ENCODE results near the gene RAB29. TPM values are rescaled to one million over a fixed set of nuclear protein-coding genes. Genes with fewer than 3 reads are reported as not detected.

The RAB29 gene
- total and polyA plus RNA-seq, 8 donors: 4.7 to 38.4 (median 11.5) TPM

- Histone ChIP-seq H3K9me3 (no peaks in the 10 kb centered on the region), H3K4me1 (peaks cover 10 to 33% (median 16%) of the 10 kb centered on the region in 4 donors), H3K27ac (no peak overlapping the region), H3K36me3 (peaks cover 0 to 16% (median 13%) of the 10 kb centered on the region in 4 donors), H3K27me3 (no peaks in the 10 kb centered on the region), H3K4me3 (no peak overlapping the region)
- WGBS, 5 donors: 77 to 92% (median 88%) methylated on average over 2 of the region's 2 CpGs
- no peak for TF ChIP-seq POLR2AphosphoS5 (IDR thresholded peaks at IDR 0.05)
- no peak for TF ChIP-seq CTCF (IDR thresholded peaks at IDR 0.05)
- TF ChIP-seq POLR2A (IDR thresholded peaks at IDR 0.05): no peak
- no peak for TF ChIP-seq EP300 (IDR thresholded peaks at IDR 0.05)
- intact Hi-C loops (cut with DNase I; ENCODE audit: low total_unique reads): no loop called here
- DNase-seq: no peak
Measured at GRCh38 chr1:205772607-205773032, 2.7 kb downstream of the RAB29 start.

GRCh38 chr1:205770618-205771017, 4.7 kb downstream of the RAB29 start:
- no peak for DNase-seq
- WGBS, 5 donors: 81 to 91% (median 86%) methylated on average over 4 of the region's 4 CpGs
- H3K27ac ChIP-seq: no peak overlapping the region

GRCh38 chr1:205769641-205770365, 5.5 kb downstream of the RAB29 start:
- H3K36me3 ChIP-seq: peaks cover 0 to 16% (median 13%) of the 10 kb centered on the region in 4 donors
- intact Hi-C loops (cut with DNase I; ENCODE audit: low total_unique reads): no loop called here
- DNase-seq: no peak
- no peak overlapping the region for H3K27ac ChIP-seq
- TF ChIP-seq CTCF (IDR thresholded peaks at IDR 0.05) (no peak), EP300 (IDR thresholded peaks at IDR 0.05) (no peak), POLR2A (IDR thresholded peaks at IDR 0.05) (no peak), POLR2AphosphoS5 (IDR thresholded peaks at IDR 0.05) (no peak)
- H3K4me1 ChIP-seq: peaks cover 10 to 25% (median 11%) of the 10 kb centered on the region in 4 donors
- WGBS, 5 donors: 70 to 83% (median 77%) methylated on average over 8 of the region's 8 CpGs
- no peaks in the 10 kb centered on the region for H3K9me3 ChIP-seq
- no peak overlapping the region for H3K4me3 ChIP-seq
- no peaks in the 10 kb centered on the region for H3K27me3 ChIP-seq

More at GRCh38 chr1:205770618-205771017, 4.7 kb downstream of the RAB29 start:
- no peaks in the 10 kb centered on the region for H3K9me3 ChIP-seq
- no peaks in the 10 kb centered on the region for H3K27me3 ChIP-seq
- no peak overlapping the region for H3K4me3 ChIP-seq
- no peak for TF ChIP-seq EP300 (IDR thresholded peaks at IDR 0.05)
- TF ChIP-seq CTCF (IDR thresholded peaks at IDR 0.05): no peak
- TF ChIP-seq POLR2A (IDR thresholded peaks at IDR 0.05): no peak
- TF ChIP-seq POLR2AphosphoS5 (IDR thresholded peaks at IDR 0.05): no peak
- H3K36me3 ChIP-seq: peaks cover 0 to 16% (median 13%) of the 10 kb centered on the region in 4 donors
- intact Hi-C loops (cut with DNase I; ENCODE audit: low total_unique reads): no loop called here
- H3K4me1 ChIP-seq: peaks cover 10 to 28% (median 13%) of the 10 kb centered on the region in 4 donors

- TF ChIP-seq POLR2A (IDR thresholded peaks at IDR 0.05): no peak
- no peak for TF ChIP-seq EP300 (IDR thresholded peaks at IDR 0.05)
- TF ChIP-seq POLR2AphosphoS5 (IDR thresholded peaks at IDR 0.05): no peak
- Histone ChIP-seq H3K27me3 (no peaks in the 10 kb centered on the region), H3K4me1 (peaks cover 0 to 9% (median 0%) of the 10 kb centered on the region in 4 donors), H3K9me3 (no peaks in the 10 kb centered on the region), H3K27ac (no peak overlapping the region), H3K36me3 (peaks cover 0 to 16% (median 13%) of the 10 kb centered on the region in 4 donors), H3K4me3 (no peak overlapping the region)
- DNase-seq: no peak
- intact Hi-C loops (cut with DNase I; ENCODE audit: low total_unique reads): no loop called here
- WGBS, 5 donors: 67 to 80% (median 74%) methylated on average over 3 of the region's 3 CpGs
Measured at GRCh38 chr1:205767248-205767647, 8.0 kb downstream of the RAB29 start.

GRCh38 chr1:205766570-205766969, 8.7 kb downstream of the RAB29 start:
- Histone ChIP-seq H3K36me3 (peaks cover 0 to 16% (median 13%) of the 10 kb centered on the region in 4 donors), H3K27me3 (no peaks in the 10 kb centered on the region), H3K27ac (no peak overlapping the region), H3K4me3 (no peak overlapping the region), H3K9me3 (no peaks in the 10 kb centered on the region), H3K4me1 (peaks cover 0 to 9% (median 0%) of the 10 kb centered on the region in 4 donors)
- WGBS, 5 donors: 70 to 96% (median 93%) methylated on average over 3 of the region's 3 CpGs
- DNase-seq: no peak
- intact Hi-C loops (cut with DNase I; ENCODE audit: low total_unique reads): no loop called here
- TF ChIP-seq POLR2A (IDR thresholded peaks at IDR 0.05) (no peak), EP300 (IDR thresholded peaks at IDR 0.05) (no peak), CTCF (IDR thresholded peaks at IDR 0.05) (no peak), POLR2AphosphoS5 (IDR thresholded peaks at IDR 0.05) (no peak)

Measured in stomach (tissue), 9 donors.